NCI-H2081 (cell line): Measurements from ENCODE around the gene TCF21.
"Not testable (repeated sequence)": the region's sequence is repeated elsewhere in the genome, so short reads cannot be mapped to it uniquely, and the experiment has no call there.

Experiments
- DNase-seq, 2 experiments: peaks; one replicate each; lab custom pipeline; 2025; lab: John Stamatoyannopoulos, UW

The TCF21 gene

GRCh38 chr6:133888929-133889556 is at the start of gene TCF21:
TCF21 (plus strand) TSS chr6:133889113; CDS start chr6:133889398, 285 bp downstream.
- DNase-seq: no peak

- no peak for DNase-seq
These were observed 47.7 kb upstream of the TCF21 start for GRCh38 chr6:133841176-133841575.

GRCh38 chr6:133843098-133843497 is 45.8 kb upstream of the TCF21 start:
- no peak for DNase-seq

- DNase-seq: no peak
These were observed 44.2 kb upstream of the TCF21 start for GRCh38 chr6:133844709-133845108.

- DNase-seq: no peak
These were observed 34.9 kb upstream of the TCF21 start for GRCh38 chr6:133854041-133854363.

- no peak for DNase-seq
These were observed 34.3 kb upstream of the TCF21 start for GRCh38 chr6:133854364-133855275.

- DNase-seq: no peak
These were observed 33.5 kb upstream of the TCF21 start for GRCh38 chr6:133855276-133855990.

GRCh38 chr6:133855991-133856370 is 32.9 kb upstream of the TCF21 start:
- peak in 1 of 2 experiments; percentile 1 for DNase-seq

- DNase-seq: no peak
These were observed 32.0 kb upstream of the TCF21 start for GRCh38 chr6:133856911-133857310.

- no peak for DNase-seq
These were observed 31.2 kb upstream of the TCF21 start for GRCh38 chr6:133857696-133858095.

- not testable (repeated sequence) for DNase-seq
These were observed 27.6 kb upstream of the TCF21 start for GRCh38 chr6:133861337-133861736.

- no peak for DNase-seq
These were observed 25.7 kb upstream of the TCF21 start for GRCh38 chr6:133863228-133863627.

GRCh38 chr6:133865680-133866079 is 23.2 kb upstream of the TCF21 start:
- DNase-seq: no peak

GRCh38 chr6:133871131-133871530 is 17.8 kb upstream of the TCF21 start:
- no peak for DNase-seq

- DNase-seq: no peak
These were observed 15.4 kb upstream of the TCF21 start for GRCh38 chr6:133873538-133873937.

- no peak for DNase-seq
These were observed 11.8 kb upstream of the TCF21 start for GRCh38 chr6:133877116-133877515.

GRCh38 chr6:133880006-133880405 is 8.9 kb upstream of the TCF21 start:
- no peak for DNase-seq

- no peak for DNase-seq
These were observed 8.0 kb upstream of the TCF21 start for GRCh38 chr6:133880896-133881295.

- no peak for DNase-seq
These were observed 2.7 kb upstream of the TCF21 start for GRCh38 chr6:133886104-133886775.

GRCh38 chr6:133887156-133887879 is 1.6 kb upstream of the TCF21 start:
- no peak for DNase-seq

GRCh38 chr6:133887880-133888230 is 1.1 kb upstream of the TCF21 start:
- DNase-seq: no peak
